HG03039 (cell line): Measurements from ENCODE around the gene DCUN1D2.
A peak's percentile ranks its signal among the peaks of the same experiment; 100 is the strongest.
"Not testable (repeated sequence)": the region's sequence is repeated elsewhere in the genome, so short reads cannot be mapped to it uniquely, and the experiment has no call there.

Experiments used
- ATAC-seq: cut with Tn5 transposase; IDR thresholded peaks from one replicate; pipeline ENCODE4 v1.9.1; 2021; ENCODE audit warnings: mild to moderate bottlenecking, moderate library complexity; ENCODE audit not compliant: unreplicated experiment

DCUN1D2 gene

DNA sequence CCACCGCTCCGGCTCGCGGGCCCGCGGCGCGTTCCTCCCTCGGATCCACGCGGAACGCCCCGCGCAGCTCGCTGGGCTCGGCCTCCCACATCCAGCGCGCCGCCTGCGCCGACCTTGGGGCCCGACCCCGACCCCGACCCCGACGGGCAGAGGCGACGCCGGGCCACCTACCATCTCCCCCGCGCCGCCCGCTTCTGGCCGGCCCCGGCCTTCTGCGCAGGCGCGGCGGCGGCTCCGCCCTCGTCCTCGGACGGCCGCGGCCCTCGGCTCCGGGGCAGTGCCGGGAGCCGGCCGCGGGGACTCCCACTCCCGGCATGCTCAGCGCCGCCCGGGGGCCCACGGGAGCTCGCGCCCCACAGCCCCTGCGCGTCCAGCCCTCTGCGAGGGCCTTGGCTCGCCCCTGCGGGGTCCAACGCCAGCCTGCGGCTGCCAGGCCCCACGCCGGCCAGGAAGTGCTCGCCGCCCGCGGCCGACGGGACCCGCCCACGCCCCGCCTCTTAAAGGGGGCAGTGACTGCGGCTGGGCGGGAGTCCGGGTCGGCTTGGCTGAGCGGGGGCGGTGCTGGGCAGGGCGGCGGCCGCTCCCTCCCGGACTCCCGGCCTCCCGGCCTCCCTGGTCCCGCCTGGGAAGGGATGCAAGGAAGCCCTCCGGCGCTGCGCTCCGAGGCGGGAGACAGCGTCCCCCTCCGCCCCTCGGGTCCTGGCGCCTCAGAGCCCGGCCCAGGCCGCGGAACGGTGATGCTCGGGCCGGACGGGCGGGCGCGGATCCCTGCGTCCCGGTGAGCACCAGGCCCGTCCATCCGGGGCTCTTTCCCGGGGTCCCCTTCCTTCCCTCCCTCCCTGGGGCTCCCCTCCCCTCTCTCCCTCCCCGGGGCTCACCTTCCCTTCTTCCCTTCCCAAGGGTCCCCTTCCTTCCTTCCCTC lies at the start of gene DCUN1D2:
DCUN1D2 (minus strand) TSS at position 216 of the 922 bp plus-strand sequence; CDS start at position 174, 42 bp downstream.
- ATAC-seq = peak; percentile 71

DNA sequence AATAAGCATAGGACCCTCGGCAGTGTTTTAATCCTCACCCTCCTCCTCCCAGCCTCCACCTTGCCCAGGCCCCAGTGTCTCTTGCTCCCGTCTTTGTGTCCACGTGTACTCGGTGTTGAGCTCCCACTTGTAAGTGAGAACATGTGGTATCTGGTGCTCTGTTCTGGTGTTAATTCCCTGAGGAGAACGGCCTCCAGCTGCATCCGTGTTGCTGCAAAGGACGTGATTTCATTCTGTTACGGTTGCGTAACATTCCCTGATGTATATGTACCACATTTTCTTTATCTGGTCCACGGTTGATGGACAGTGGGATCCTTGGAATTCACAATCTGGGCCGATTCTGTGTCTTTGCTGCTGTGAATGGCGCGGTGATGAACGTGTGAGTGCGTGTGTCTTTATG lies 49.3 kb upstream of the DCUN1D2 start:
- no peak for ATAC-seq

DNA sequence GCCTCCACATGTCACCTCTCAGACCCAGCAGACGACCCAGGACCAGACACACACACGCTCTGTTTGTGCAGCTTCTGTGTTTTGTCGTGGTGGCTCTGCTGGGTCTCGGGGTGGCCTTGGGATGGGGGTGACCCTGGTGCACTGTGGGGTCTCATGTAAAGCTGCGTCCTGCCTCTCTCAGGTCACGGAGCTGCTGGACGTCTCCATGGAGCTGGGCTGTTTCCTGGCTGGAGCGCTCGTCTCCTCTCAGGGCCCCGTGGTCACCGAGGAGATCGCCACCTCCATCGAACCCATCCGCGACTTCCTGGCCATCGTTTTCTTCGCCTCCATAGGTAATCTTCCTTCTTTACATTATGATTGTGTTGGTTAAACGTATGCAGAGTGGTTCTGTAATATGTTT lies 48.7 kb upstream of the DCUN1D2 start:
- no peak for ATAC-seq

- ATAC-seq = no peak
Observed at GRCh38 chr13:113538689-113539058, 48.2 kb upstream of the DCUN1D2 start.

GRCh38 chr13:113537909-113538688 lies 47.6 kb upstream of the DCUN1D2 start:
- no peak for ATAC-seq

DNA sequence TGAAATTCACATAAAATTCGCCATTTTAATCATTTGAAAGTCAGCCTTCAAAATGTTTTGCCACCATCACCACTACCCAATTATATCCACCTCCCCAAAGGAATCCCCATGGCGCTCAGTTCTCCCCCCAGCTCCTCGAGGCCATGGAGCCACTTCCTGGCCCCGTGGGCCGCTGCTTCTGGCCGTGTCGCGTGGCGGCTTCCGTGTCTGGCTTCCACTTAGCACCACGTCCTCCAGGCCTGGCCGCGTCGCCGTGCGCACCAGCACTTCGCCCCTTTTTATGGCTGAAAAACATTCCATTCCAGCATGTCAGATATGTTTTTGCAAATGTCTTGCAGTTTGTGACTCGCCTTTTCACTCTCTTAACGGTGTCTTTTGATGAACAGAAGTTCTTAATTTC lies 46.7 kb upstream of the DCUN1D2 start:
- no peak for ATAC-seq

DNA sequence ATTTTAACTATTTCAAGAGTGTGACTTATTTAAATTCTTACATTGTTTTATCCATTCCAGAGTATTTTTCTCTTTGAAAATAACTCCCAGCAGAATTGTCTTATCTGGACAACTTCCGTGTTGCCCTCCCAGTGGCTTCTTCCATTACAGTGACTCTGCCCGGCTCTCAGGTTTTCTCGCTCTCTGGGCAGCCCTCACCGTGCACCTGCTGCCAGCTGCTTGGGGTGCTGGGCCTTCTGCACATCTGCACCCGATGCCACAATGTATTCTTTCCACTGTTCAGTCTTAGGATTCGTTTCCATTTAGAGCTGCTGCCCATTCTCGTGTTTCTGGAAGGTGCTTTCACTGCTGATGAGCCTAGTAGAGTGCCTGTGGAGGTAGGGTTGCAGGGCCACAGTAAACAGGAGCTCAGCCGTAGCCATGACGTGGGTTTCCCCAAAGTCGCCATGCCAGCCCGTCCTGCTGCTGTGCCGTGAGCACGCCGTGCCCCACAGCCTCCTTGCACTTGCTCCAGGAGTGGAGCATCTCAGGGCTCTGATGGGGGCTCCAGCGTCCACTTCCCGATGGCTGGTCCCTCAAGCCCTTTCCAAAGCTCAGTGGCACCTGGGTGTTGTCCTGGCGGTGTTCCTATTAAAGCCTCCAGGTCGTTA lies 46.1 kb upstream of the DCUN1D2 start:
- no peak for ATAC-seq

DNA sequence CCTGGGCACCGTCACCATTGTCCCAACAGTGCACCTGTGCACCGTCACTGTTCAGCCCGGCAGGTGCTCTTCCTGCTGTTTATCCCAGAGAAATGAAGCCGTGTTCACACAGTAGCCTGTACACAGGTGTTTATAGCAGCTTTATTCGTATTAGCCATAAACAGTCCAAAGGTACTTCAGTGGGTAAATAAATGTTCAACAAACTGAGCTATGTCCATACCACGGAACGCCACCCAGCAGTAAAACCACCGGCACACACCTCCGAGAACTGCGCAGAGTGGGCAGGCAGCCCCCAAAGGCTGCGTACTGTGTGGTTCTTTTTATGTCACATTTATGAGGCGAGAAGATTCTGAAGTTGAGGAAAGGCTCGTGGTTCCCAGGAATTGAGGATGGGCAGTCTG lies 44.9 kb upstream of the DCUN1D2 start:
- ATAC-seq = no peak

DNA sequence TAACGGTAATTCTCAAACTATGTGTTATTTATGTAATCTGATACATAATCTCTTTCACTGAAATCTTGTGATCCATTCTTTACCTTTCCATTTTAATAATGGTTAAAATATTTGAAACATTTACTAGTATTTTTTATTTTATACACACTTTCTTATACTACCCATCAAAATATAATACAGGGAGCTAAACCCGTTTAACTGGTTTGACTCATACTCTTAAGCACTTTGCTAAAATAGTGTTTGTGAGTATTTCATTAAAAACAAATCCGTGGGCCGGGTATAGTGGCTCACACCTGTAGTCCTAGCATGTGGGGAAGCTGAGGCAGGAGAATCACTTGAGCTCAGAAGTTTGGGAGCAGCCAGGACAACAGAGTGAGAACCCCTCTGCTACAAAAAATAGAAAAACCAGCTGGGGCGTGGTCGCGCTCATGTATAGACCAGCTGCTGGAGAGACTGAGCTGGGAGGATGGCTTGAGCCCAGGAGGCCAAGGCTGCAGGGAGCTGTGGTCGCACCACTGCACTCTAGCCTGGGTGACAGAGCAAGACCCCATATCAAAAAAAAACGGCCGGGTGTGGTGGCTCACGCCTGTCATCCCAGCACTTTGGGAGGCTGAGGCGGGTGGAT lies 43.8 kb upstream of the DCUN1D2 start:
- no peak for ATAC-seq

- ATAC-seq = no peak
Observed at GRCh38 chr13:113533161-113533840, 42.8 kb upstream of the DCUN1D2 start.

DNA sequence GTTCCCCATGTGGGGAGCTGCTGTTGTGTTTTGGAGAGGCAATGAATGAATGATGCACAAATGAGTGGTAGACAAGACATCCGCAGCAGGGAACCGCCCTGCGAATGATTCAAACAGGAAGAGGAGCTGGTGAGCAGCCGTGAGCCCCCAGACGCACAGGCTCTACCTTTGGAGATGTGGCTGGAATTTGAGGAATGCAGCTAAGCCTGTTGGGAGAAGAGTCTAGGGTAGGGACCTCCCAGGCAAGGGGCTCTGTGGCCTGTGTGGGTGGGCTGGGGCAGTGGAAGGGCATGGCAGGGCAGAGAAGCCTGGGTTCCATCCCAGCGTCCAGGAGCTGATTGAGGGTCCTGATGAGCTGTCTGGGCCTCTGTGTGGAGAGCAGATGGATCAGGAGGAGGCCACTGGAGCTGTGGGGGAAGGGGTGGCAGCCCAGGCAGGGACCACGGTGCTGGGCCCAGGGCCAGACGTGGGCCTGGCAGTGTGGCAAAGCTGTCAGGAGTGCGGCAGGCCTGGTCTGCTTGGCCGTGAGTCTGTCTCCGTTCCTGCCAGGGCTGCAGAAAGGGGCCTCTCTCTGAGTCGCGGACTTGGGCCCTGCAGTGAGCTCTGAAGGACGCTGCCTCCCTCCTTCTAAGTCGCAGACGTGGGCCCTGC lies 41.8 kb upstream of the DCUN1D2 start:
- ATAC-seq = no peak

GRCh38 chr13:113531041-113531873 lies 40.7 kb upstream of the DCUN1D2 start:
- no peak for ATAC-seq

DNA sequence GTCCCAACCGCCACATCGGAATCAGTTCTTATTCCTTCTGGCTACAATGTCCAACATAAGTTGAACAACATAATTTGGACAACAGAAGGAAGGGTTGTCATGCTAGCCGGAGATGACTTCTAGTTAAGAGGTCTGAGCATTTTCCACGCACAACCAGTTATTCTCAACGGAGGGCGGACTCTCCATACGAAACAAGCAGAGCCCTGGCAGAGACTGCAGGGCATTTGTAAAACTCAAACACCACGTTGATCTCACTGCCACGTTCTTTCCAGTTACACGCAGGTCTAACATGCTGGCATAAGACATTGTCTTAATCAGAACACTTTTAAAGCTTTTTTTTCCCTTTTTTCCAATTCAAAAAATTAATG lies 38.3 kb upstream of the DCUN1D2 start:
- ATAC-seq = no peak

DNA sequence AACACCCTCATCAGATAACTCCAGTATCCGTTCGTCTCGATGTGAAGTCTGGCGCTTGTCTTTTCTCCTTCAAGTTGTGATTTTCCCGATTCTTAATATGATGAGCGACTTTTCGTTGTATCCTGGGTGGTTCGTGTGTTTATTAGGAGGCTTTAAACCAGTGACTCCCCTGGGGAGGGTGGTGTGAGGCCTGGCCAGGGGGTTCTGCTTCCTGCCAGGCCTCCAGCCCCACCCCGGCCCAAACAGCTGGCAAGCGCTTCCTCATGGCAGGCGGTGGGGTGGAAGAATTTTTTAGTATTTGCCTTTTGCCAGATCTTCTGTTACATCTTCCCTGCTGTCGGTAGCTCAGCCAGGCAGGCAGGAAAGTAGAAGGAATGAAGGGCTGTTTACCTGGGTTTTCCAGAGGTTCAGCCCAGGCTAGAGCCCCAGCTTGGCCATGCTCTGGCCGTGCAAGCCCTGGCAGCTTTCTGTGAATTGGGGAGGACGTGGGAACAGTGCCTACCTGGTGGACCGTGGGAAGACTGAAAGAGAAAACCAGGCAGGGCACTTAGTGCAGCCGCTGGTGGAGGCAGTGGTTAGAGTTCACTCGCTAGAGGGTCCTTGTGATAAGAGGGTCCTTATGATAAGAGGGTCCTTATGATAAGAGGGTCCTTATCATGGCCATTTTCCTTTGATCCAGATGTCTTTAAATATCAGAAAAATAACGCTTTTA lies 37.7 kb upstream of the DCUN1D2 start:
- ATAC-seq = no peak

DNA sequence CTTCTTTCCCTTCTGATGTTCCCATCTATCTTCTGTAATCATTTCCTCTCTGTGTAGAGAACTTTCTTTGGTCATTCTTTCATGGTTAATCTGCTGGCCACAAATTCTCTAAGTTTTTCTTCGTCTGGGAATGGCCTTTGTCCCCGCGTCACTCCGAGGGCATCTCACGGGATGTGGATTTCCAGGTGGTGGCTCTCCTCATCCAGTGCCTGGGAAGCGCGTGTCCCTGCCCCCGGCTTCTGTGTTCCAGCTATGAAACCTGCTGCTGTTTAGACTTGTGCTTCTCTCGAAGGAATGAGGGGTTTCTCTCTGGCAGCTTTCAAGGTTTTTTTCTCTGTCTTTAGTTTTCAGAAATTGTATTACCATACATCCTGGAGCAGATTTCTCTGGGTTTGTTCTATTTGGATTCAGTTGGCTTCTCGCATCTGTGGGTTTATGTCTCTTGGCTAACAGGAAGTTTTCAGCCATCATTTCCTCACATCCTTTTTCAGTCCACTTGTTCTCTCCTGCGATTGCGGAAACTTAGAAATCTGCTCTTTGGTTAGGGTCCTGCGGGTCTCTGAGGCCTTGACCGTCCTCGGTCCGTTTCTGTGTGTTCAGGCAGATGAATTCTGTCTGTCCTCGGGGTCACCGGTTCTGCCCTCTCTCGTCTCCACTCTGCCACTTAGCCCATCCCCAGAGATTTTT lies 36.9 kb upstream of the DCUN1D2 start:
- ATAC-seq = no peak

- ATAC-seq = no peak
Observed at GRCh38 chr13:113526466-113527220, 36.1 kb upstream of the DCUN1D2 start.

GRCh38 chr13:113522438-113522837 lies 31.9 kb upstream of the DCUN1D2 start:
- ATAC-seq = not testable (repeated sequence)
